ENCODE results near the gene ARF6.
A peak's percentile ranks its signal among the peaks of the same experiment; 100 is the strongest.
"Not testable (repeated sequence)": the region's sequence is repeated elsewhere in the genome, so short reads cannot be mapped to it uniquely, and the experiment has no call there.

ARF6 gene

DNA sequence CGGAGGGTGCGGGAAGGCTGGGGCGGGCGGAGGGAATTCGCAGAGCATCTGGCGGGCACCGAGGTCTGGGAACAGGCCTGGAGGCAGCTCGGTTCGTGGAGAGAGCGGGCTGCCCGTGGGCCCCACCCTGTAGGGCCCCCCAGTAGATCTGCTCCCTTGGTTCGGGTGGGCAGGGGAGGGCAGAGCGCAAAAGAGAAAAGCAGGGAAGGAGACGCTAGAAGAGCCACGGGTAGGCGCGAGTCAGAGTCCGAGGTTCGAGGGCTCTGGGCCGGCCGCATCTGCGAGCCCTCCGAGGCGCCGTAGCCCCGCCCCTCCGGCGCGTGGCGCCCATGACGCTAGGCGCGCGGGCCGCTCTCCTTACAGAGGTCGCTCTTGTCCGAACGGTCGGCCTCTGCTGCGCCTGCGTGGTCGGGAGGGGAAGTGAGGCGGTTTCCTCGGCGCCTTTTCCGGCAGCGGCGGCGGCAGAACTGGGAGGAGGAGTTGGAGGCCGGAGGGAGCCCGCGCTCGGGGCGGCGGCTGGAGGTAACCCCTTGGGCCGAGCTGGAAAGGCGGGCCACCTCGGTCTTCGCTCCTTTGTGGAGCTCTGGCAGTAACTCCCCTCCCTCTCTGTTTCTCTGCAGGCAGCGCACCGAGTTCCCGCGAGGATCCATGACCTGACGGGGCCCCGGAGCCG, at the start of gene ARF6:
Gene ARF6, plus strand, starts transcription at position 447 of the 673 bp plus-strand sequence. CDS start 655 bp downstream, outside the sequence.
- DNase-seq, result peak; percentile 97

- no peak for DNase-seq
Observed at GRCh38 chr14:49849213-49849847, 43.6 kb upstream of the ARF6 start.

- DNase-seq, result no peak
Observed at GRCh38 chr14:49851813-49852212, 41.1 kb upstream of the ARF6 start.

DNA sequence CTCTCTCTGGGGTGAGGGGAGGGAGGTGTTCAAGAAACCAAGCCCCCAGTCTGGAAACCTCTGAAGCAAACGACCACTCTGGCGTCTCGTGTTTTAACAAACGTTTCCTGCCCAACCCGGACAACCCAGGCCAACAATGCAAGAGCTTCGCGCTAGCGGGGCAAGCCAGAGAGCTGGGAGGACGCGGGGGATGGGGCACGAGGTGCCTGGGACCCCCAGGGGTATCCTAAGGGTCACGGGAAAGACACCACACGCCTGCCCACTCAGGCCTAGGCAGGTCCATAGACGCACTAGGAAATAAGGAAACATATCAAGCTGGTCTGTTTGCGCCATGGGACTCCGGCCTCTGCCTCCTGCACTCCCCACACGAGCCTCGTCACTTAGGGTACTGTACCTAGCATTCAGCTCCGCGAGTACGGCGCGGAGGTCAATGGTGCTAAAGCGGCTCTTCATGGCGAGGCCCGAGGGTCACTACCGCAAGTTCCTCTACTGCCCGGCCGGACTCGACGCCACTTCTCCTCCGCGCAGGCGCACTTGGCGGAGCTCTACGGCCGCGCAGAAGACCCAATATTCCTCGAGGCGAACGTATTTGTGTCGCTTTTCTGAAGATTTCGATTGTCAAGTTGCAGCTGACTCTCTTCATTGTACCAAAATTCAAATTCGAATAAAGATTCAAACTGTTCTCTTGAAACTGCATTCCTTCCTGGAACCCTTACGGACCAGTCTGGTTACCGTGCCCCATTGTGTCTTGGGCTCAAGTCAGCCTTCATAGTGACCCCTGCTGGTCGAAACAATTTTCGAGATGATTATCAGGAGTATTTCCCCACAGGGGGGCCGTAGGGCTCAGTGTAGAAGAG, 40.4 kb upstream of the ARF6 start, which contains the start of gene NEMF:
Gene NEMF, minus strand, starts transcription at position 488 of the 857 bp plus-strand sequence. Its CDS starts 35 bp downstream, at position 453.
- peak; percentile 99 for DNase-seq

GRCh38 chr14:49853158-49853477, 39.8 kb upstream of the ARF6 start:
- no peak for DNase-seq

DNA sequence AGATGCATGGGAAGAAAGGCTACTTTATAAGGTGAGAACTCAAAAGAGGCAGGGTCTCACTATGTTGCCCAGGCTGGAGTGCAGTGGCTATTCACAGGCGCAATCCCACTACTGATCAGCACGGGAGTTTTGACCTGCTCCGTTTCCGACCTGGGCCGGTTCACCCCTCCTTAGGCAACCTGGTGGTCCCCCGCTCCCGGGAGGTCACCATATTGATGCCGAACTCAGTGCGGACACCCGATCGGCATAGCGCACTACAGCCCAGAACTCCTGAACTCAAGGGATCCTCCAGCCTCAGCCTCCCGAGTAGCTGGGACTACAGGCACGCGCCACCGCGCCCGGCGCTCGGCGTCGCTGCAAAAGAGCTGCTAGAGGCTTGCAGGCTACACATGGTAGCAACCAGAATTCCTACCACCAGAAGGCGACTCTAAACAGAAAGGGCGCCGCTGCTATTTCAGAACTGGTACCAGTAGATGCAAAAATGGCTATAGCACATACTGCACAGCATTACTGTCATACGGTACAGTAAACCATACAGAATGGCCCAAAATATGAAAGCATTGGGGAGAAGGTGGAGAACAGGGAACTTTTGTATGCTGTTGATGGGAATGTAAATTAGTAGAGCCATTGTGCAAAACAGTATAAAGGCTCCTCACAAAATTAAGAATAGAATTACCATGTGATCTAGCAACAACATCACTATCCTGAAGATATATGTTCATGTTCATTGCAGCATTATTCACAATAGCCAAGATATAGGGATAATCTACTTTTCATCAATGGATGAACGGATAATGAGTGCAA, 39.1 kb upstream of the ARF6 start:
- DNase-seq, result peak; percentile 62

GRCh38 chr14:49857427-49858003, 35.4 kb upstream of the ARF6 start:
- DNase-seq, result no peak

DNA sequence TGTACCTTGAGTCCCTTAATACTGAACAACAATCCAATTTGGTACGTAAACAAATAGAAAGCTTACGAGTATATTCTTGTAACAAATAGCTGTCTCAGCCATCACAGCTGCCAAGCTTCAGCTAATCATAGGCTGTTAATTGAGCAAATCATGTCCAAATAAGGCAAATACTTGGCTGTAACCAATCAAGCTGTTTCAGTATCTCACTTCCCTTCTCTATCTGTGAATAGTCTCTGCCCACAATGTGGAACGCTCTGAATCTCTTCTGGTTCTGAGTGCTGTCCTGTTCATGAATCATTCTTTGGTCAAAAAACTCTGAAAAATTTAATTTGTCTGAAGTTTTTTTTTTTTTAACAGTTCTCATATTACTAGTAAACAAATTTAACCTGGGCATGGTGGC, 34.5 kb upstream of the ARF6 start:
- peak; percentile 26 for DNase-seq

GRCh38 chr14:49860988-49861698, 31.7 kb upstream of the ARF6 start:
- DNase-seq, result no peak

- DNase-seq, result no peak
Observed at GRCh38 chr14:49861699-49862088, 31.2 kb upstream of the ARF6 start.

DNA sequence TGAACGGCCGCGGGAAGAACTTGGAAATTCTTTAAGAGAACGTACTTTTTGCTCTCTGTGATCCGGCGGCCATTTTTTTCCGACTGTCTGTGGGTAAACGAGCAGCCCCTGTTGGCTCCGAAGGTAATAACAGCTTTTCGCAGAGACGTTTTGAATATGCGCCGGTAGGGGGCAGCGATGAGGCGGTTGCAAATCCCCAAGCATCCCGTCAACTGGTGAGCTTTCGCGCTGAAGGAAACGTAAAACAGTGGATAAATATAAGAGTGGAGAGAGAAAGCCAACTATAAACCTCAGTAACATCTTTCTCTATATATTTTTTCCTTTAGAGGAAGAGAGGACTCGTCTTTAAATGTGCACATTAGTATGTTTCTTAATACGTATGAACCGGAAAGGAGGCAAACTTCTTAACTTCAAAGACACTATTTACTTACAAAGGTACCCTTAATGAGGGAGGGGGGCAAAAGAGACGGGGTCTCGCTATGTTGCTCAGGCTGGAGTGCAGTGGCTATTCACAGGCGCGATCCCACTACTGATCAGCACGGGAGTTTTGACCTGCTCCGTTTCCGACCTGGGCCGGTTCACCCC, 30.7 kb upstream of the ARF6 start:
- DNase-seq, result peak; percentile 95

GRCh38 chr14:49863487-49864281, 29.2 kb upstream of the ARF6 start:
- DNase-seq, result no peak

DNA sequence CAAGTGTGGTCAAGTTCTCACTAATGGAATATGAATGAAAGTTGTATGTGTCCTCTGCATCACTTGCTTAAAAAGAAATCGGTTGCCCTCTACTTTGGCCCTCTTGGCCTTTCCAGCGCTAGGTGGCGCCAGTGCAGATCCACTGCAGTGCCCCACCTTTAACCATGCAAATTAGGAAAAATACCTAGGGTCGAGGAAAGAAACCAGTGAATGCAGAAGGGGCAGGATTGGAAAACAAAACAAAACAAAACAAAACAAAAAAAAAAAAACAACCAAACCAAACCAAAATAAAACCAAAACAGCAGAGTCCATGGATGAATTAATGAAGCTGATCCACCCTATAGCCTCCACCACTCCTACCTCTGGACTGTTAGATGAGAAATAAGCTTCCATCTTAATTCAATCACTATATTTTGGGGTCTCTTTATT, 27.4 kb upstream of the ARF6 start:
- DNase-seq, result peak; percentile 55

DNA sequence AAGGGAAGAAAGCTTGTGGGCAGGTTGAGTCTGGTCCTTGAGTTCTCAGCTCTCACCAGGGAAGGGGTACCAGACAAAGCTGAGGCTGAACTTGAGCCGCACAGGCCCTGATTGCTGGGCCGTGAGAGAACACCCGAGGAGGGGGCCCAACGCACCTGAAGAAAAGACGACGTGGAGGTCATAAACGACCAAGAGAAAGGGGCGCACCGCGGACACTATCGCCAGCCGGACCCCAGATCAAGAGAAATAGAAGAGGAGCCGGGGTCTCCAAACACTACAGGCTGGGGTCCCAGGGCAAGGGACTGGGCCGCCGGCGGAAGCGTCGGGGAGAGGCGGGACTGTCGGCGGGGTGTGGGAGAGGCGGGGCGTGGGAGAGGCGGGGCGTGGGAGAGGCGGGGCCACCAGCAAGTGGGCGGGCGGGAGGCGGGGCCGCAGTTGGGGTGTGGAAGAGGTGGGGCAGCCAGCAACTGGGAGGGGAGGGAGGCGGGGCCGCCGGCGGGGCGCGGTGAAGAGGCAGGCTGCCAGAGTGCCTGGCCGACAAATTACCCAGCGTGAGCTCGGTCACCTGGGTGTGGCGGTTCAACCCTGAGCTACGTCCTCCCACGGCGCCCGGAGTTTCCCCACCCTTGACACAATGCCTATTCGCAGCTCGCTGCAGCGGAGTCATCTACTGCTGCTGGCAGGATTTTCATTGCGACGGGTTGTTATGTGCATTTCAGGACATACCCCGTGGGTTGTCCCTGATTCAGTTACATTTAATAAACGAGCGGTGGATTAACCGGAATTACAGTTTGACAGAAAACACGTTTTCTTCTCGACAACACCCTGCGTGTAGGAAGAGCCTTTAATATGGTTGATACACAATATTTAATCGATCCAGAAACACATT, 24.8 kb upstream of the ARF6 start:
- peak; percentile 90 for DNase-seq

DNA sequence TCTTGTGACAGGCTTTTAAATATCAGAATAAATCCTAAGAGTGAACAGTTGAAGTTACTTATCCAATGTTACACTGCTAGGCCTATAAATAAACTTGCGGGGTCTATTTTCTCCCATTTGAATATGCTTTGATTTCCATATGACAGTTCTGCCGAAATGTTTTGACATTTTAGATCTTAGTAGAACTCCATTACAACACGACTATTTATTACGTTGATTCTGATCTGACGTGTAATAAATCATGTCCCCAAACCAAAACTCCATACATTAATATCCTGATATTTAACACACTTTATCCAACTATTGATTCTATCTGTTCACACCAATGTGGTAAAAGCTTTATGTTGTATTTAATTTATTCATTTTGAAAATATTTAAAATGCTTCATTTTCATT, 24.2 kb upstream of the ARF6 start:
- DNase-seq, result no peak

DNA sequence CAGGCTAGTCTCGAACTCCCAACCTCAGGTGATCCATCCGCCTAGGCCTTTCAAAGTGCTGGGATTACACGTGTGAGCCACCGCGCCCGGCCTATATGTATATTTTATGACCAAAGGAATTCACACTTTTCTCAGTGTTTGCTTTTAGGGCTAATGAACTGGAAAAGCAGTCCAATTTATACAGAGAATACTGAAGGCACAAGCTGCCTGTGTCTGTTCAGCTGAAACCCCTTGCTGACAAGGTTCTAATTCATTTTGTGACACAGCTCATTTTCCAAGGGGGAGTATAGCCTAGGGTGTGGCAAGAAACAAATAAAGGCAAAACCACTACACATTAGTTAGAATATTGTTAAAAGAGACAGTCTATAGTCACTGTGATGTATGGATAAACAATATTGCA, 22.0 kb upstream of the ARF6 start:
- no peak for DNase-seq

DNA sequence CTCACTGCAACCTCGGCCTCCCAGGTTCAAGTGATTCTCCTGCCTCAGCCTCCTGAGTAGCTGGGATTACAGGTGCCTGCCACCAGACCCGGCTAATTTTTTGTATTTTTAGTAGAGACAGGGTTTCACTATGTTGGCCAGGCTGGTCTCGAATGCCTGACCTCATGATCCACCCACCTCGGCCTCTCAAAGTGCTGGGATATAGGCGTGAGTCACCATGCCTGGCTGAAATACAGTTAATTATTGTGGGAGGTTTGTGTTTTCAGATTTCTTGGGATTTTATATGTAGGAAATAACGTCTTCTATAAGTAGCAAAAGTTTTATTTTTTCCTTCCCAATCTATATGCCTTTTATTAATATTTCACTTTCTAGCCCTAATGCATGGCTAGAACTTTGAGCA, 19.3 kb upstream of the ARF6 start:
- not testable (repeated sequence) for DNase-seq

DNA sequence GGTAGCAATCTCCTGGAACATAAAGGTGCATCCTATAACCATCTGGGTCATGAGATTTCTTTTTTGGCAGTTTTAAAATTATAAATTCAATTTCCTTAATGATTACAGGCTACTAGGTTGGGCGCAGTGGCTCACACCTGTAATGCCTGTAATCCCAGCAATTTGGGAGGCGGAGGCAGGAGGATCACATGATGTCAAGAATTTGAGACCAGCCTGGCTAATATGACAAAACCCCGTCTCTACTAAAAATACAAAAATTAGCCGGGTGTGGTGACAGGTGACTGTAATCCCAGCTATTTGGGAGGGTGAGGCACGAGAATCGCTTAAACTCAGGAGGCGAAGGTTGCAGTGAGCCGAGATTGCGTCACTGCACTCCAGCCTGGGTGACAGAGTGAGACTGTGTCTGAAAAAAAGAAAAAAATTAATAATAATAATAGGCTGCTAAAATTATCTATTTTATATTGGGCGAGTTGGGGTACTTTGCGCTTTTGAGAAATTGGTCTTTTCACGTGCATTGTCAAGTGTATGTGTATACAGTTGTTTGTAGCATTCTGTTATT, 17.2 kb upstream of the ARF6 start:
- DNase-seq, result no peak

DNA sequence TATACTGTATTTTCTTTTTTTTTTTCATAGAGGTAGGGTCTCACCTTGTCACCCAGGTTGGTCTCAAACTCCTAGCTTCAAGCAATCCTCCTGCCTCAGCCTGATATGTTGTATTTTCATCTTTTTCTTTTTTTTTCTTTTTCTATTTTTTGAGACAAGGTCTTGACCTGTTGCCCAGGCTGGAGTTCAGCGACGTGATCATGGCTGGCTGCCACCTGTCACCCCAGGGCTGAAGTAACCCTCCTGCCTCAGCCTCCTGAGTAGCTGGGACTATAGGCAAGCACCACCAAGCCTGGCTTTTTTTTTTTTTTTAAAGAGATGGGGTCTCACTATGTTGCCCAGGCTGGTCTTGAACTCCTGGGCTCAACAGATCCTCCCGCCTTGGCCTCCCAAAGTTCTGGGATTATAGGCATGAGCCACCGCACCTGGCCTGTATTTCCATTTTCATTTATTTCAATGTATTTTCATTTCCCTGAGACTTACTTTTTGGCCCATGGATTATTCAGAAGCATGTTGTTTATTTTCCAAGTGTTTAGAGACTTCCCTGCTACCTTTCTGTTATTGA, 16.2 kb upstream of the ARF6 start:
- no peak for DNase-seq

Measured in NCI-H1092 treated with DMSO at 0.1 percent for 48 hours (cell line).